NCI-H460 (cell line): ENCODE results near the gene SH2D3A. TPM values are rescaled to one million over a fixed set of nuclear protein-coding genes. Genes with fewer than 3 reads are reported as not detected.
"Not testable (repeated sequence)": the region's sequence is repeated elsewhere in the genome, so short reads cannot be mapped to it uniquely, and the experiment has no call there.

Experiments used
- DNase-seq: peaks from one replicate; pipeline ENCODE4 v3.0.0-alpha.2; 2016; ENCODE audit warnings: low read depth; ENCODE audit errors: extremely low read depth
- total RNA-seq: library from RNA; depleted of rRNA; stranded (reverse); fragments of >200 nt; shearing (Covaris generic); gene quantifications from 2 replicates; pipeline ENCODE4 v1.2.3, GENCODE V29; 2014; rRNA removed

The SH2D3A gene
- total RNA-seq, 1 experiment from 2014 or later, result 8.1 TPM

GRCh38 chr19:6710273-6711077, 56.8 kb downstream of the SH2D3A start:
- no peak for DNase-seq

GRCh38 chr19:6709549-6709948, 57.7 kb downstream of the SH2D3A start:
- no peak for DNase-seq

- DNase-seq, result not testable (repeated sequence)
Observed at GRCh38 chr19:6708913-6709312, 58.3 kb downstream of the SH2D3A start.

GRCh38 chr19:6708346-6708745, 58.9 kb downstream of the SH2D3A start:
- DNase-seq, result no peak

- no peak for DNase-seq
Observed at GRCh38 chr19:6707658-6708018, 59.6 kb downstream of the SH2D3A start.

- no peak for DNase-seq
Observed at GRCh38 chr19:6707011-6707657, 60.1 kb downstream of the SH2D3A start.

- no peak for DNase-seq
Observed at GRCh38 chr19:6706633-6706958, 60.6 kb downstream of the SH2D3A start.

- DNase-seq, result no peak
Observed at GRCh38 chr19:6705931-6706632, 61.2 kb downstream of the SH2D3A start.

Other genes with a start within 250 kb of the SH2D3A start
- gene TNFSF9, start 236.4 kb downstream of the SH2D3A start, total RNA-seq, result 35.4 and 40.4 TPM in 2 replicates
- gene CD70, start 176.3 kb downstream of the SH2D3A start, total RNA-seq, result 136 and 144 TPM in 2 replicates
- gene TNFSF14, start 97.3 kb downstream of the SH2D3A start, total RNA-seq, result not detected in 2 replicates
- gene C3, start 46.8 kb downstream of the SH2D3A start, total RNA-seq, result 3.3 and 3.5 TPM in 2 replicates
- gene GPR108, start 29.9 kb downstream of the SH2D3A start, total RNA-seq, result 60.0 and 74.3 TPM in 2 replicates
- gene TRIP10, start 27.8 kb downstream of the SH2D3A start, total RNA-seq, result 45.1 and 49.2 TPM in 2 replicates
- gene VAV1, start 5.3 kb upstream of the SH2D3A start, total RNA-seq, result 1.2 and 1.4 TPM in 2 replicates
- not detected in 2 replicates for gene ADGRE1, start 120.1 kb upstream of the SH2D3A start, total RNA-seq